ENCODE measurements around the gene G6PC3. TPM values are rescaled to one million over a fixed set of nuclear protein-coding genes. Genes with fewer than 3 reads are reported as not detected.

Gene G6PC3
- total RNA-seq, 1 experiment from 2014 or later = 105 TPM

- H3K4ac ChIP-seq (ENCODE audit: low read depth, low read length) = no peak overlapping the region
- H3K18ac ChIP-seq (ENCODE audit: insufficient read length, low read depth, low read length) = no peak overlapping the region
- no peak overlapping the region for H3T11ph ChIP-seq (ENCODE audit: low read length)
- no peak overlapping the region for H2AK5ac ChIP-seq (ENCODE audit: insufficient read length, low read length)
- no peak overlapping the region for H2BK12ac ChIP-seq (ENCODE audit: insufficient read length, low read depth, low read length)
- H2BK20ac ChIP-seq (ENCODE audit: low read depth, low read length, poor library complexity, severe bottlenecking) = no peak overlapping the region
- H3K27me3 ChIP-seq (ENCODE audit: insufficient read depth, low read length) = no peaks in the 10 kb centered on the region
- H4K5ac ChIP-seq (ENCODE audit: insufficient read length, low read depth, low read length) = no peak overlapping the region
- H3K56ac ChIP-seq (ENCODE audit: insufficient read length, low read depth, low read length) = no peak overlapping the region
- H3K79me1 ChIP-seq (ENCODE audit: insufficient read depth, low read depth, low read length, poor library complexity, severe bottlenecking) = peaks cover 15% of the 10 kb centered on the region
- no peak overlapping the region for H2BK15ac ChIP-seq (ENCODE audit: low read depth, low read length)
- Mint-ChIP-seq H3K27me3 (ENCODE audit: low read depth) (no peaks in the 10 kb centered on the region), H3K4me1 (peaks cover 13 to 14% of the 10 kb centered on the region in 2 experiments; a peak in 3 of 4 replicates), H3K27ac (no peak overlapping the region; a peak in 1 of 7 replicates), H3K4me3 (no peak overlapping the region), H3K36me3 (ENCODE audit: insufficient read depth in 1 of 3, low read depth in 3 of 3) (peaks cover 50 to 79% (median 74%) of the 10 kb centered on the region in 3 experiments), H3K9me3 (no peaks in the 10 kb centered on the region)
- H3K9me3 ChIP-seq (ENCODE audit: control insufficient read depth, low read depth, low read length) = no peaks in the 10 kb centered on the region
- peak; percentile 7 for DNase-seq
- H2BK120ac ChIP-seq (ENCODE audit: low read depth, low read length, poor library complexity, severe bottlenecking) = no peak overlapping the region
- no peak overlapping the region for H2AFZ ChIP-seq (ENCODE audit: low read length)
- no peak overlapping the region for H4K8ac ChIP-seq (replicated peaks; ENCODE audit: insufficient read length, low read depth, low read length)
- H4K91ac ChIP-seq (ENCODE audit: insufficient read length, low read depth, low read length) = no peak overlapping the region
- H3K4me2 ChIP-seq (ENCODE audit: insufficient read depth, insufficient read length, low read length) = no peak overlapping the region
- H3K23me2 ChIP-seq (ENCODE audit: insufficient read length, low read depth, low read length, poor library complexity, severe bottlenecking) = no peaks in the 10 kb centered on the region
- H3K23ac ChIP-seq (ENCODE audit: insufficient read length, low read depth, low read length) = no peak overlapping the region
- H3K27ac ChIP-seq (ENCODE audit: insufficient read length, low read depth, low read length) = no peak overlapping the region
- no peak overlapping the region for H2BK5ac ChIP-seq (ENCODE audit: insufficient read length, low read length)
- WGBS (ENCODE audit: extremely low coverage, insufficient read length, low lambda C conversion rate) = no CpG with 5 or more reads among the region's 14 CpGs
- 0 out of 2 replicates have a peak, but pooled peaks cover 2% of the 10 kb centered on the region for H3K4me1 ChIP-seq (ENCODE audit: insufficient read depth, low read length)
- H3K9ac ChIP-seq (ENCODE audit: extremely low read depth, insufficient read length, low read length) = no peak overlapping the region
- peaks cover 32% of the 10 kb centered on the region; the same call in 1 of the 2 replicates for H3K79me2 ChIP-seq (ENCODE audit: insufficient read depth, low read length)
- H3K14ac ChIP-seq (ENCODE audit: insufficient read depth, low read length) = no peak overlapping the region
- no peaks in the 10 kb centered on the region for H4K20me1 ChIP-seq (ENCODE audit: control insufficient read depth, insufficient read depth, insufficient read length)
- no peak for TF ChIP-seq CTCF (conservative IDR thresholded peaks at IDR 0.05)
These were observed 11.2 kb upstream of the G6PC3 start for GRCh38 chr17:44059101-44059892.

Data from H9 (cell line).